SK-N-SH (cell line): ENCODE results near the gene PTCD2. TPM values are rescaled to one million over a fixed set of nuclear protein-coding genes. Genes with fewer than 3 reads are reported as not detected.

ENCODE experiments used
- CTCF ChIA-PET: fragments of 300-600, 350-600 bp; formaldehyde crosslinking; extraction: SDS; loops from one replicate; lab custom pipeline; 2021; lab: Yijun Ruan, JAX
- POLR2A ChIA-PET: fragments of 350-600 bp; sonication (Branson Sonifier 250); formaldehyde crosslinking; extraction: SDS; loops from one replicate; lab custom pipeline; 2020; ENCODE audit warnings: antibody characterized with exemption, inconsistent platforms; lab: Yijun Ruan, JAX
- DNase-seq: peaks from one replicate; pipeline ENCODE4 v3.0.0; 2012
- H2AFZ ChIP-seq: fragments of 200-600 bp; sonication (generic); 2 replicates; pipeline ENCODE4 v1.8.1; 2016; ENCODE audit warnings: antibody characterized with exemption, mild to moderate bottlenecking, low read depth
- H3F3A ChIP-seq: fragments of 200-600 bp; sonication (generic); replicated peaks from 2 replicates; pipeline ENCODE3; 2016; ENCODE audit warnings: antibody characterized with exemption, mild to moderate bottlenecking; ENCODE audit not compliant: insufficient read depth
- H3K27ac ChIP-seq, 2 experiments: fragments of 200-500 bp in 1 of 2; fragments of 200-600 bp in 1 of 2; sonication (Bioruptor generic) in 1 of 2; sonication (generic), shearing (Covaris generic) in 1 of 2; 2 replicates each; pipeline versions ENCODE4 v1.5.1 to v1.6.1; 2014 to 2016; ENCODE audit warnings: low read depth in 2 of 2, inconsistent platforms in 1 of 2, low read length in 1 of 2, mild to moderate bottlenecking in 1 of 2, mixed read lengths in 1 of 2
- H3K27me3 ChIP-seq: fragments of 200-600 bp; sonication (generic), shearing (Covaris generic); 2 replicates; pipeline ENCODE4 v1.6.1; 2016; ENCODE audit warnings: mixed run types; ENCODE audit not compliant: insufficient read depth
- H3K36me3 ChIP-seq, 2 experiments: fragments of 200-500 bp in 1 of 2; fragments of 200-600 bp in 1 of 2; sonication (Bioruptor generic) in 1 of 2; sonication (generic) in 1 of 2; replicated peaks in 1 of 2; 2 replicates each; pipeline versions ENCODE3 to v1.5.1; 2014 to 2016; ENCODE audit warnings: low read length in 1 of 2, mild to moderate bottlenecking in 1 of 2; ENCODE audit not compliant: insufficient read depth in 2 of 2, control insufficient read depth in 1 of 2
- H3K4me1 ChIP-seq, 2 experiments: fragments of 200-500 bp in 1 of 2; fragments of 200-600 bp in 1 of 2; sonication (Bioruptor generic) in 1 of 2; sonication (generic), shearing (Covaris generic) in 1 of 2; 2 replicates each; pipeline versions ENCODE4 v1.5.1 to v1.6.1; 2014 to 2016; ENCODE audit warnings: low read depth in 1 of 2, low read length in 1 of 2, mixed run types in 1 of 2; ENCODE audit not compliant: insufficient read depth in 2 of 2, control insufficient read depth in 1 of 2
- H3K4me2 ChIP-seq: fragments of 200-600 bp; sonication (generic), shearing (Covaris generic); 2 replicates; pipeline ENCODE4 v1.6.1; 2017; ENCODE audit warnings: mixed run types
- H3K4me3 ChIP-seq, 2 experiments: fragments of 200-500 bp in 1 of 2; fragments of 200-600 bp in 1 of 2; sonication (Bioruptor generic) in 1 of 2; sonication (generic), shearing (Covaris generic) in 1 of 2; 2 replicates each; pipeline versions ENCODE4 v1.5.1 to v1.8.1; 2014 to 2016; ENCODE audit warnings: low read depth in 2 of 2, inconsistent platforms in 1 of 2, low read length in 1 of 2, mild to moderate bottlenecking in 1 of 2, mixed read lengths in 1 of 2, moderate library complexity in 1 of 2
- H3K79me2 ChIP-seq: fragments of 200-600 bp; sonication (generic); 2 replicates; pipeline ENCODE4 v1.8.1; 2017; ENCODE audit warnings: mild to moderate bottlenecking; ENCODE audit not compliant: insufficient read depth
- H3K9ac ChIP-seq: fragments of 200-600 bp; sonication (generic); 2 replicates; pipeline ENCODE4 v1.6.1; 2017; ENCODE audit warnings: mixed run types
- H3K9me2 ChIP-seq: fragments of 200-600 bp; sonication (generic); 2 replicates; pipeline ENCODE4 v1.6.1; 2017; ENCODE audit warnings: mixed run types
- H3K9me3 ChIP-seq: fragments of 200-600 bp; sonication (generic); 2 replicates; pipeline ENCODE4 v1.6.1; 2017; ENCODE audit warnings: mixed run types, mild to moderate bottlenecking, moderate library complexity
- H4K20me1 ChIP-seq: fragments of 200-600 bp; sonication (generic); 2 replicates; pipeline ENCODE4 v1.6.1; 2017; ENCODE audit warnings: mild to moderate bottlenecking, mixed run types; ENCODE audit not compliant: insufficient read depth
- CHD2 ChIP-seq: fragments of 150-350 bp; IDR thresholded peaks from 2 replicates; pipeline ENCODE4 v1.6.1; 2018; ENCODE audit warnings: low read length; ENCODE audit not compliant: partially characterized antibody
- FOSL2 ChIP-seq: IDR thresholded peaks from 2 replicates; pipeline ENCODE4 v1.4.0; 2012; ENCODE audit warnings: low read depth, mild to moderate bottlenecking, moderate library complexity, borderline replicate concordance
- IRF3 ChIP-seq: fragments of 150-350 bp; IDR thresholded peaks from 2 replicates; pipeline ENCODE4 v1.6.1; 2016; ENCODE audit warnings: mild to moderate bottlenecking, low read depth, low read length
- MEF2A ChIP-seq: IDR thresholded peaks from 2 replicates; pipeline ENCODE4 v1.4.0; 2012; ENCODE audit warnings: low read depth, borderline replicate concordance
- POLR2AphosphoS5 ChIP-seq: IDR thresholded peaks from 2 replicates; pipeline ENCODE4 v1.6.1; 2012; ENCODE audit warnings: low read depth, low read length
- REST ChIP-seq: IDR thresholded peaks from 2 replicates; pipeline ENCODE4 v1.6.1; 2012; ENCODE audit warnings: mild to moderate bottlenecking, low read depth, low read length, moderate library complexity
- RFX5 ChIP-seq: IDR thresholded peaks from 2 replicates; pipeline ENCODE4 v1.6.1; 2012; ENCODE audit warnings: mild to moderate bottlenecking, improper control_type of control experiment, low read length
- RXRA ChIP-seq: IDR thresholded peaks from 2 replicates; pipeline ENCODE4 v1.4.0; 2012; ENCODE audit warnings: low read depth, mild to moderate bottlenecking, borderline replicate concordance
- SIN3A ChIP-seq: IDR thresholded peaks from 2 replicates; pipeline ENCODE4 v1.6.1; 2012; ENCODE audit warnings: low read depth, mild to moderate bottlenecking, low read length, moderate library complexity, borderline replicate concordance
- SMC3 ChIP-seq: IDR thresholded peaks from 2 replicates; pipeline ENCODE4 v1.6.1; 2012; ENCODE audit warnings: low read depth, low read length, improper control_type of control experiment
- TAF1 ChIP-seq: IDR thresholded peaks from 2 replicates; pipeline ENCODE4 v1.6.1; 2012; ENCODE audit warnings: low read depth, mild to moderate bottlenecking, low read length, moderate library complexity, borderline replicate concordance
- WGBS: methylation state at CpG from one replicate; pipeline ENCODE4 v1.1.6; 2017; ENCODE audit warnings: low lambda C conversion rate; 5-methylcytosine and 5-hydroxymethylcytosine counted together
- polyA plus RNA-seq, 3 experiments: library from polyadenylated mRNA; depleted of rRNA; stranded (reverse); fragments of >200 nt; gene quantifications; 2 replicates each; pipeline ENCODE4 v1.2.3, GENCODE V29; 2012
- TF ChIP-seq, protein P1 (sequence below): IDR thresholded peaks from 2 replicates; pipeline ENCODE4 v1.4.0; 2012; ENCODE audit warnings: low read depth, borderline replicate concordance

PTCD2 gene
- polyA plus RNA-seq, 1 of the 3 experiments (the other 2 are of a cell fraction) = 6.7 TPM

- TF ChIP-seq REST (no peak), MEF2A (no peak), POLR2AphosphoS5 (peak; percentile 58; the same call in 1 of the 2 replicates), TAF1 (no peak), SMC3 (no peak)
Observed at GRCh38 chr5:72282878-72283277, 37.3 kb upstream of the PTCD2 start (continued).

DNA sequence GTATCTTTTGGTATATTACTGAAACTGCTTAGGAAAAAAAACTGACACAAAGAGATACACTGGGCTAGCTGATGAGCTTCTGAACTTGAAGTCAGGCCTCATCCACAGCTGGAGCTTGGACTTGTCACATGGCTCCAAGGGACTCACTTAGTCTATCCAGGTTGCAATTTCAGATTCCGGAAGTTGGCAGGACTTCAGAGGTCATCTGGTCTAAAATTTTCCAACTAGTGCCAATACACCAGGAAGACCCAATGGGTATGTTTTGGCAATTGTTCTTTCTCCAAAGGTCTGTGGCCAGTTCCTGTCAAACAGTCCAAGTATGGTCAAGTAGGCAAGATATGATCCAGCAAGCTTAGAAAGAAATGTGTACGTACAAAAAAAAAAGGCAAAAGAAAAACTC lies 36.8 kb upstream of the PTCD2 start:
- ChIA-PET POLR2A (interaction anchor here (1.3 to 2.1 kb wide), 3 partner anchors 25 to 344 kb away, joined by 4 to 15 read pairs (median 5); no protein-coding TSS in a partner anchor), CTCF (interaction anchor here (1.7 to 4.1 kb wide), 3 partner anchors 9 to 500 kb away, joined by 6 to 23 read pairs (median 10); no protein-coding TSS in a partner anchor)
- Histone ChIP-seq H3K27ac (peak overlapping the region; percentile 88 to 90), H2AFZ (no peak overlapping the region), H3K9ac (no peak overlapping the region), H3K4me3 (no peak overlapping the region), H3K9me3 (no peaks in the 10 kb centered on the region), H3F3A (peaks cover 38% of the 10 kb centered on the region), H3K36me3 (peaks cover 7 to 38% of the 10 kb centered on the region in 2 experiments), H3K27me3 (no peaks in the 10 kb centered on the region), H3K9me2 (no peaks in the 10 kb centered on the region), H3K4me2 (peak overlapping the region; percentile 57; the same call in 1 of the 2 replicates), H3K79me2 (no peaks in the 10 kb centered on the region; the same call in 1 of the 2 replicates), H3K4me1 (peaks cover 33% of the 10 kb centered on the region in 2 experiments), H4K20me1 (no peaks in the 10 kb centered on the region)
- WGBS = 73% methylated on average over 2 of the region's 2 CpGs
- TF ChIP-seq IRF3 = no peak
- no peak for TF ChIP-seq RXRA
- no peak for TF ChIP-seq RFX5
- no peak for TF ChIP-seq SIN3A
- no peak for TF ChIP-seq TAF1
- TF ChIP-seq, protein P1, sequence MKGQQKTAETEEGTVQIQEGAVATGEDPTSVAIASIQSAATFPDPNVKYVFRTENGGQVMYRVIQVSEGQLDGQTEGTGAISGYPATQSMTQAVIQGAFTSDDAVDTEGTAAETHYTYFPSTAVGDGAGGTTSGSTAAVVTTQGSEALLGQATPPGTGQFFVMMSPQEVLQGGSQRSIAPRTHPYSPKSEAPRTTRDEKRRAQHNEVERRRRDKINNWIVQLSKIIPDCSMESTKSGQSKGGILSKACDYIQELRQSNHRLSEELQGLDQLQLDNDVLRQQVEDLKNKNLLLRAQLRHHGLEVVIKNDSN = no peak
- TF ChIP-seq CHD2 = no peak
- no peak for TF ChIP-seq FOSL2
- TF ChIP-seq MEF2A = no peak
- DNase-seq = peak; percentile 17
